GM19397 (cell line): ENCODE results near the gene DPP4.
A peak's percentile ranks its signal among the peaks of the same experiment; 100 is the strongest.
"Not testable (repeated sequence)": the region's sequence is repeated elsewhere in the genome, so short reads cannot be mapped to it uniquely, and the experiment has no call there.

ENCODE experiments used
- ATAC-seq: cut with Tn5 transposase; IDR thresholded peaks from one replicate; pipeline ENCODE4 v1.9.1; 2021; ENCODE audit warnings: mild to moderate bottlenecking, moderate library complexity; ENCODE audit not compliant: unreplicated experiment

Gene DPP4

GRCh38 chr2:161994761-161995520 lies 79.1 kb downstream of the DPP4 start:
- ATAC-seq, result no peak

DNA sequence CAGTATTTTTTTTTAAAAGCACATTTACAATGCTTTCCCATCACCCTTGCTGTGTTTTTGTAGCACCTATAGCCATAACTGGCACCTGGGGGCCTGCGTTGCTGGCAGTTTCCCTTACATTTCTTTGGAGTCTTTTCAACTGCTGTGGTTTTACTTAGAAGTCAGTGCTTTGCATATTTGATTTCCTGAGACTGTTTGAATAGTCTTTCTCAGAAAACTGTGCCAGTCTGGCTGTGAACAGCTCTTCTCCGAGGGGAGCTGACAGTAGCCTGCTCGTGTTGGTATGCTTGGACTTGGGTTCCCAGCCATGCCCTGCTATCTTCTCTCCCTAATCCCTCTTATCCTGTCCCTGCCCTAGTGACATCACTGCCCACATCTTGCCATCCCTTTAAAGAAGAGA lies 81.5 kb downstream of the DPP4 start:
- peak; percentile 76 for ATAC-seq

- ATAC-seq, result no peak
Observed at GRCh38 chr2:161991991-161992390, 82.0 kb downstream of the DPP4 start.

DNA sequence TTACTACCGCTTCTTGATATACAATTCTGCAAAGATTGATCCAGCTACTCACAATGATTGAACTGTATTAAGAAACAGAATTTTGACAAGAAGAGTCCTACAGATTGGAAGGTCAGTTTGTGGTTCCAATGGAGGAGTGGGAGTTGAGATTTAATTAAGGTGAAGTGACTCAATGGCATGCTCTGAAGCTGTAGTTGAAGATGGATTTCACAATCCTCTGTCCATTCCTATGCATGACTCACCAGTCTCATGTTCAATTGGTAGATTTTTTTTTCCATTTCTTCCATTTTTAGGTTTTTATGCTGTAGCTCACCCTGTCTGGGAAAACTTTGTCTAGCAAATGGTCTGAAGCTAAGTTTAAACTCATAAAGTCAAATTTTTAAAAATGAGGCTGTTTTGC lies 83.3 kb downstream of the DPP4 start:
- ATAC-seq, result no peak

DNA sequence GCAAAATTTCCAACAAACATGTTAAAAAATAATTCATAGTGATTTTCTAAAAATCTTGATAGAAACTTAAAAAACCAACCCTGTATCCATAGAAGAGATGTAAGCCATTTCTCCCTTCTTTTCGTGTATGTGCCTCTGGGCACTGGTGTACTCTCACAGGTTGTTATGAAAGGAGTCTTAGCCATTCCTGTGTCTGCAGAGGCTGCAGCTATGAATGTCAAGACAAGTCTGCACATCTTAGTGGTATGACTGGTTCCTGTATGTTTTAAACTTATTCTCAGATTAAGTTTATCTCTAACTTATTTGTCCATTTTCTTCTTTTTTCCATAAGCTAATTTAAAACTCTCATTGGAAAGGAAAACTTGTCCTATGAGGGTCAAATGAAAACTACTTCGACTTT lies 84.0 kb downstream of the DPP4 start:
- ATAC-seq, result no peak

- ATAC-seq, result no peak
Observed at GRCh38 chr2:161988589-161988988, 85.4 kb downstream of the DPP4 start.

DNA sequence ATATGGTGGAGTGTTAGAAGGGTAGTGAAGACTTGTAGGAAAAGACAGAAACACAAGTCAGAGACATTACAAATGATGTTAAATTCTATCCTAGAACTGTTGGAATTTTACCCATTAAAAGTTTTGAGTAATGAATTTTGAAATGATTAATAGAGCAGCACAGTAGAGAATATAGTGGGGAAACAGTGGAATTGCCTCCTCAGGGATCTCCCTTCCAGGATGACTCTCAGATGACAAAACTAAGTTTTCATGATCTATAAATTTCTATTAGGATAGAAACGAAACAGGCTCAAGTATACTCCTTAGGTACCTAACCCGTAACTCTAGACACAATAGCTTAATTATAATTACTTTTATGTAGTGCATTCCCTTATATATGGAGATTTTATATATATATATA lies 86.7 kb downstream of the DPP4 start:
- ATAC-seq, result no peak

DNA sequence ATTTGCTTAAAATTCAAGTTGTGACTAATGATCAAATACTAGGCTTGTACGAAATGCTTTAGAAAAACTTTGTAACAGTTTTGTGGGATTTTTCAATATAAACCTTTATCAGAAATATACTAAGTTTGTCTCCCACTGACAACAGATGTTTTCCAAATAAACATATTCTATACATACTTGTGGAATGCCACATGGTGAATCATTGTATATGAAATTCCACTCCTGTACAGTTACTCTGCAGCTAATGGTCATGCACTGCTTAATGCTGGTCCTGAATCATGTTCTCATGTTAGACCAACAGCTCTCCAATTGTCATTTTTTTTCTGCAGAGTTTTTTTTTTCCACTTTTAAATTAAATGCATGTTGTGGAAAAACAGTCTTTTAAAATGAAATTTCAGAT lies 90.1 kb downstream of the DPP4 start:
- no peak for ATAC-seq

- ATAC-seq, result no peak
Observed at GRCh38 chr2:161983331-161983651, 90.7 kb downstream of the DPP4 start.

DNA sequence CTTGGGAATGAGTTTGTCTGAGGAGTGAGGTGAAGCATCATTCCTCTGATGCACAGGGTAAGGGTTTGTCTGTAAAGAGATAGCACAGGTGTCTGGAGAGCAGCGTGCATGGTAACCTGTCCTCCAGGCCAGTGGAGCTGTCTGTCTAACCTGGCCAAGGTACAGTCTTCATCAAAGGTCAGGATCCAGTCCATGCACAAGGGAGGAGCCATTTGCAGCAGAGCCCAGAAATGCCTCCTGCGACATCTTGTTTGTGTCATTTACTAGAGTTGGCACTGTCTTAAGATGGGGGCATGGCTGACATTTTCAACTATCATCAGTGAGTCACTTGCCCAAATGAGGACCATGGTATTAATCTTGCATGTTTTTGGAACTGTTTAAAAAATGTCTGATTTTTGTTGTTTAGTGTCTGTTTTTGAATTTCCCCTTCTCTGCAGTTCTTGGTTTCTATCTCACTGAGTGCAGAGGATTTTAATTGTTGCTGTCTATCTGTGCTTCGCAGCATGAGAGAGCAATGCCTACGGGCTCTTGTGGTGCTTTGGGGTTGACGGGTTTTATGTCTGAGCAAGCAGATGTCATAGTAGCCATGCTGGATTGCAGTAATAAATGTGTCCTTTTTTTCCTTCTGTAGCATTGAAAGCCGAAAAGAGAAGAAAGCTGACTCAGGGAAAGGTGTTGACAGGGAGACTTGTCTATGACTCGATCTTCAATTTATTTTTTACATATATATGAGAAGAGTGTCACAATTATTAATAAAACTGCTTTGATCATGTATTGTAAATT lies 91.3 kb downstream of the DPP4 start:
- no peak for ATAC-seq

DNA sequence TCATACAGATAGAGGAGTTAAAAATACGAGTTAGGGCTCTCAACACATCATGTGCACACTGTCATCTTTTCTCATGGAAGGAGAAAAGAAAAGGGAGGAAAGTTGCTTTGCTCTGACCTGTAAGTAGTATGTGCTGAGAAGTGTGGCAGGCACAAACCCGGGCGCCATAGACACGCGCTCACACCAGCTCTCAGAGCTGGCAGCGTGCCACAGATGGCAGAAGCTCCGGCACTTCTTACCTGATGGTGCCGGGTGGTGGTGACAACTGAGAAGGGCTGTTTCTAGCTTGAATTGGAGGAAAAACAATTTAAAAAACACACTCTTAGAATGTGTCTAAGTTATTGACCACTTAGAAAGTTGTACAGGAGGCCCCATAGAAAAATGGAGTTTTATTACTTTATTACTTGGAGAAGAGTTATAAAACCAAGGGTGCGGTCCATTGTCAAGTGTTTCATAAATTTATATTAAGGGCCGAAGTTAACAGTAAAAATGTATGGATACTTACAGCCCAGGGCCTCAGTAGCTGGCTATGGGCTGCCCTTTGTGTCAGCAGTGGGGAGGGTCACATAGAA lies 92.2 kb downstream of the DPP4 start:
- ATAC-seq, result no peak

GRCh38 chr2:161980976-161981375 lies 93.0 kb downstream of the DPP4 start:
- ATAC-seq, result no peak

DNA sequence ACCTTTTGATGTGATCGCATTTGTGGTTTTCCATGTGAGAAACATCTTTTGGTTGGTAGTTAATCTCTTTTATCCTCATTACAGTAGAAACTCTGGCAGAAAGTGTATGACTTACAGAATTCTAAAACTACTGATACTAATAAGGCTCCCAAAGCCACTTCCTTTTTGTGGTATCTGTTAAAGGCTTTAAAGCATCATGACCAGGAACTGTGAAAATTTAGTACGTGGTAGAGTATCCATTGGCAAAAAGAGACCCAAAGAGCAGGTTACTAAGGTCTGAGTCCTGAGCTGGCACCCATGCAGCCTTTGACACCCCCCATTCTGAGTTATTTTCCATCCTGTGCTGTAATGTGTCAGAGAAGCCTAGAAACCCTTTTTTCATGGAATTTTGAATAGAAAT lies 94.5 kb downstream of the DPP4 start:
- no peak for ATAC-seq

DNA sequence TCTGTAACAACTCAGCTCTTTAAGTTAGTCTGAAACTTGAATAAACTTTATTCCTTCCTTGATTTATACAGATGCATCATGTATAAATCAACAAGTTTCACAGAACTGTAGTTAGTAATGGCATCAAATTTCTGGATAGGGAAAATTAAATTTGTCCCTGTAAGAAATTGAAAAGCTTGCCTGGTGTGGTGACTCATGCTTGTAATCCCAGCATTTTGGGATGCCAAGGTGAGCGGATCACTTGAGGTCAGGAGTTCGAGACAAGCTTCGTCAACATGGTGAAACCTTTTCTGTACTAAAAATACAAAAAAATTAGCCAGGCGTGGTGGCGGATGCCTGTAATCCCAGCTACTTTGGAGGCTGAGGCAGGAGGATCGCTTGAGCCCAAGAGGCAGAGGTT lies 96.1 kb downstream of the DPP4 start:
- not testable (repeated sequence) for ATAC-seq

GRCh38 chr2:161976917-161977316 lies 97.1 kb downstream of the DPP4 start:
- ATAC-seq, result no peak

GRCh38 chr2:161976295-161976694 lies 97.7 kb downstream of the DPP4 start:
- no peak for ATAC-seq

DNA sequence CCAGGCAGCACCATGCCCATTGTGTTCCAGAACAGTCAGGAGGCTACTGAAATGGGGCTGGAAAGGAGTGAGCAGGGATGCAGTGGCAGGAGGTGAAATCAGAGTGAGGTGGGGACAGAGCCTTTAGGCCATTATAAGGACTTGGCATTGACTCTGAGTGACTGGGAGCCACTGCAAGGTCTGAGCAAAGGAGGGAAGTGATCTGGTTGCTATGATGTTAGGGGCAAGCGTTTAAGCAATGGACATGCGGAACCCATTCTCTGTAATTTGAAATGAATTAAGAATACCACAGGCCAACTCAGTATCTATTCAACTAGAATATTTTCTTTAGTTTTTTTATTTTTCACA lies 98.2 kb downstream of the DPP4 start:
- no peak for ATAC-seq

DNA sequence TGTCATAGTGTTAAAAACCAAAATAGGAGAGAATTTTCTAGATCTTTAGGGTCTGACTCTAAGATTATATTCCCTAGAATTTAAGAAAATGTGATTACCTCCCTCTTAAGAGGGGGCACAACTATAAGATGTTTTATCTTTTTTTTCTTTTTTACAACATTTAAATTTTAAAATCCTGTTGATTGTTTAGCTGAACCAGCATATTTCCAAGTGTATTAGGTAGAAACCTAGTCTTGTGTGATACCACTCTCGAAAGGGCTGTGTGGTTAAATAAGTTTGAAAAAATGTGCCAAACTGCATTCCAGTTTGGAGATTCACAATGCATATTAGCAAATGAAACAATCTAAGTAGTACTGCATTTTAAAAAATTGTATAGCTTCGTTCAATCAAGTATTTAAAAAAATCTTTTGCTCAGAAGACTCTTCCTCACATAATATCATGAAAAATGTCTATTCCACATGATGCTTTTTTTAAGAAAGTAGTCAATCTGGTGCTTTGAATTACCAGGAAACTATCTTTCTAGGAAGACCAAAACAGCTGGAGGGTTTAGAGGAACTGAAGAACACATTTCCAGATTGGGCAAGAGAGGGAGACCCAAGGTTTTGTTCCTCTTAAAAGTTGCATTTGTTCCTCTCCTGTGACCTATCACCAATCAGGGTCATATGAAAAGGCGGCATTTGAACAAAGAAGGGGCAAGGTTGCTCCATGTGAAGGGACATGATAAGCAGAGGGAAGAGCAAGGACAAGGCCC lies 98.8 kb downstream of the DPP4 start:
- ATAC-seq, result no peak

GRCh38 chr2:161974461-161974860 lies 99.6 kb downstream of the DPP4 start:
- no peak for ATAC-seq

DNA sequence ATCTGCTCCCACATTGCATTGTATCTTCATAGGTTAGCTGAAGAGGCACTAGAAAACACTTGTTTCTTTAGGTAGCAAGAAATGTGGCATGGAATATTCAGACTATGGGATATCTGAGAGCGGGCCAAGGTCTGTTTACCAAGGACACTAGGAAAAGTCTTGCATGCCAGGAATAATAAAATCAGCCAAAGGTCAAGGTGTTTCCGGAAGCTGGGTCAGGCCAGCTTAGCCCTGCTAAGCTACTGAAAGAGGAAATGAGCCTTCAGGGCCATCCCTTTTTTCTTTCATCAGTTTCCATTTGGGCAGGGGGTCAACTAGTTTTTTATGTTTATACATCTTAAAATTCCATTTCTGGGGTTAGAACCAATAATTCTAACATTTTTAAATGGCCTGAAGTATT lies 101.1 kb downstream of the DPP4 start:
- ATAC-seq, result no peak

DNA sequence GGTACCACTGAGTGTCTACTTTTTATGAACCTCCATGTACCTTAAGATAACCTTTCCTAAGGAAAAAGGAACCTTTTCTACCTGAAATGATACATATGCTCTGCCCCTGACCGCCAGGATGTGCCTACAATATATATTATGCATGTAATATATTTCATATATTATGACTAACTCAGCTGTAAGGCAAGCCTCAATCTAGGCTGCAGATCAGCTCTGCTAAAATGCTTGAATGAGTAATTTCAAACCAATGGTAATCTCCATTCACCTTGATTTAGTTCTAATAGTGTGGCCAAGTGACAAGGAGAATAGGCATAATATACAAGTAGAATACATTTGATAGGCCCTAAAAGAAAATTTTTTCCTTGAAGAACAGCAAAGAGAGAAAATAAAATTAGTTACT lies 101.8 kb downstream of the DPP4 start:
- no peak for ATAC-seq

DNA sequence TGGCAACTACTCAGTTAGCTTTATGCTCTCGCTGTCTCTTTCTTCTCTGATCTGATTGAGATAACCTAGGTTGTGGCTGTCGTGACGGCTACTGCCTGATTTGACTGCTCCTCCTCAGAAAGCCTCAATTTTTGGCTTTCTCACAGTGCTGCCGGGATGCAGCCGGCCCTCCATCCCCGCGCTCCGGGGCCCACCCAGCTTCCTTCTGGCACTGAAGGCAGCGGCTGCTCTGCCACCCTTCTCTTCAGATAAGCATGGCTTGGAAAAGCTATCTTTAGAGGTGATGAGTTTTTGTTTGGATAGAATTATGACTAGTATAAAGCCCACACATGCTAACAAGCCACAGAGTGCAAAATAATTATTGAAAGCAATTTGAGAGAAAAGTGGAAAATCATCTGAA lies 102.5 kb downstream of the DPP4 start:
- ATAC-seq, result no peak
